ENCODE measurements around the gene MS4A10.

Gene MS4A10

DNA sequence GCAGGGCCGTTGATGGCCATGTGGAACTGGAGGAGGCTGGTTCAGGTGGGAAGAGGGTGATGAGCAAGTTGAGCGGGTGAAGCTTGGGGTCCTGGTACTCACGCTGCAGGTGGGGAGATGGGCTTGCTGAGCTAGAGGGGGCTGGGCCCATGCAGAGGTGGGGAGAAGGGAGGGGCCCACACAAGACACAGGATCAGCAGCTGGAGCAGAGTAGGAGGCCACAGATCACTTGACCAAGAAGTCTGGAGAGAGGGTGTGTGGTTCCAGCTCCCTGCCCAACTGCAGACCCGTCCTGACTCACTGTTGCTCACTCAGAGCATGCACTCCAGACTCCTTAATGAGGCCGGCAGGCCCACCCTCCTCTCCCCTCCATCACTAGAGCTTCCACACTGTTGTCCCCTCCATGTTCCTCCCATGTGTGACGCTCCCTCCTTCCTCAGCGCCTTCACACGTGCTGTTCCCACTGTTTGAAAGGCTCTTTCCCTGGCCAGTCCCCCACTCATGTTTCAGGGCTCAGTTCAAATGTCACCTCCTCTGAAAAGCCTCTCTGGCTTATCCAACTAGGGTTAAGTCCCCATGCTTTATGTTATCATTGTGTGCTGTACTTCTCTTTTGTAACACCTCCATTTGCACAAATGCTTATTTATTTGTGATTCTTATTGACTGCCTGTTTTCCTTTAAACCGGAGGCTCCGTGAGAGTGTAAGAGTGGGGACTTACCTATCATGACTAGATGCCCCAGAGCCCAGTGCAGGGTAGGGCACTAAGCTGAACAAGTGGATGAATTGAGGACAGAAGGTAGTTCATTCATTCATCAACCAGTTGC is 59.1 kb downstream of the MS4A10 start:
- Histone ChIP-seq H3K27ac (peak overlapping the region in 7 of 11 experiments; percentile 13 to 92 (median 87); a peak in 9 of 22 replicates), H3K4me3 (peak overlapping the region; percentile 66 to 98 (median 94))

DNA sequence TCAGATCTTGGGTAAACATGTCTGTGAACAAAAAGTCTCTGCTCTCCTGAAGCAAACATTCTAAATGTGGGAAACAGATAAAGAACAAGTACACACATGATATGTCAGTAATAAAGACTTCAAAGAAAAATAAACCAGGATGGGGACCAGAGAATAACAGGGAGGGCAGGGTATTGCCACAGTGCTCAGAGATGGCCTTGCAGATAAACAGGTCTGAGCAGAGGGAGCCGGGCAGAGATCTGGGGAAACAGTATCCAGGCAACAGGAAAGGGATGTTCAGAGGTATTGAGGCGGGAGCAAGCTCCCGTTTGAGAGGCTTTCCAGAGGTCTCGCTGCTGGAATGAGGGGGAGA is 59.7 kb downstream of the MS4A10 start:
- Histone ChIP-seq H3K4me2 (peak overlapping the region; percentile 88 to 100 (median 98)), H3K4me3 (peak overlapping the region in 9 of 10 experiments; percentile 85 to 98 (median 94); a peak in 16 of 20 replicates), H3K9ac (peak overlapping the region; percentile 4 to 95 (median 87); a peak in 20 of 22 replicates)

More for the DNA sequence above, 59.1 kb downstream of the MS4A10 start:
- no peaks in the 10 kb centered on the region for H3K27me3 ChIP-seq
- no peak for TF ChIP-seq Cebpa-rat (IDR thresholded peaks at IDR 0.05)
- H3K36me3 ChIP-seq = peaks cover 4 to 52% (median 32%) of the 10 kb centered on the region in 11 experiments; a peak in 21 of 22 replicates
- H3K4me2 ChIP-seq = peak overlapping the region; percentile 88 to 100 (median 98)
- peaks cover 57 to 69% (median 64%) of the 10 kb centered on the region in 10 experiments for H3K4me1 ChIP-seq
- peak overlapping the region; percentile 73 to 95 (median 87); a peak in 21 of 22 replicates for H3K9ac ChIP-seq
- H3K9me3 ChIP-seq (replicated peaks in 1 of 11) = no peaks in the 10 kb centered on the region
- H4K20me1 ChIP-seq = peaks cover 0 to 71% (median 56%) of the 10 kb centered on the region in 11 experiments; a peak in 19 of 22 replicates

DNA sequence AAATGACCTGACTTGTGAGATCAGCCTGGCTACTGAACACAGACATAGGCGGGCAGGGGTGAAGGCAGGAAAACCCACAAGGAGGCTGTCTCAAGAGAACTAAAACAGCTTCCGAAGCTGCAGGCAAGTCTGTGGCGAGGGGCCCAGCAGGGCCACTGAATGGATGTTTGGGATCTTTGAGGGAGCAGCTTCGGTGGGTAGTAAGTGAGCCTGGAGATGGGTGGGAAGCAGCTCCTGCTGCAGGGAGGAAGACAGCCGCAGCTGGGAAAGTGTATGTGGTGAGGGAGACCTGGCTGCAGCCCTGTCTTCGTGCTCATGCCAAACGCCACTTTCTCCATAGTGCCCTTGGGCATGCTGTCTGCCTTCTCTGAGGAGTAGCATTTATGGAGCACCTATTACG is 60.2 kb downstream of the MS4A10 start:
- Histone ChIP-seq H4K20me1 (peaks cover 0 to 82% (median 61%) of the 10 kb centered on the region in 11 experiments; a peak in 19 of 22 replicates), H3K27ac (0 out of 22 replicates have a peak overlapping the region, but pooled peaks of 1 of the 11 experiments have one; percentile 32), H3K4me1 (peaks cover 59 to 75% (median 66%) of the 10 kb centered on the region in 10 experiments), H3K9me3 (replicated peaks in 1 of 11) (no peaks in the 10 kb centered on the region), H3K9ac (peak overlapping the region; percentile 4 to 95 (median 87); a peak in 20 of 22 replicates), H3K27me3 (no peaks in the 10 kb centered on the region), H3K4me2 (peak overlapping the region; percentile 88 to 100 (median 98)), H3K36me3 (peaks cover 14 to 63% (median 42%) of the 10 kb centered on the region in 11 experiments), H3K4me3 (peak overlapping the region in 8 of 10 experiments; percentile 85 to 98 (median 94); a peak in 16 of 20 replicates)
- no peak for TF ChIP-seq Cebpa-rat (IDR thresholded peaks at IDR 0.05)

More for the DNA sequence above, 59.7 kb downstream of the MS4A10 start:
- H3K4me1 ChIP-seq = peaks cover 59 to 73% (median 66%) of the 10 kb centered on the region in 10 experiments
- peaks cover 10 to 58% (median 37%) of the 10 kb centered on the region in 11 experiments for H3K36me3 ChIP-seq
- H4K20me1 ChIP-seq = peaks cover 0 to 77% (median 61%) of the 10 kb centered on the region in 11 experiments; a peak in 19 of 22 replicates
- no peaks in the 10 kb centered on the region for H3K27me3 ChIP-seq
- no peak for TF ChIP-seq Cebpa-rat (IDR thresholded peaks at IDR 0.05)
- H3K9me3 ChIP-seq (replicated peaks in 1 of 11) = no peaks in the 10 kb centered on the region
- 0 out of 22 replicates have a peak overlapping the region, but pooled peaks of 1 of the 11 experiments have one; percentile 32 for H3K27ac ChIP-seq

DNA sequence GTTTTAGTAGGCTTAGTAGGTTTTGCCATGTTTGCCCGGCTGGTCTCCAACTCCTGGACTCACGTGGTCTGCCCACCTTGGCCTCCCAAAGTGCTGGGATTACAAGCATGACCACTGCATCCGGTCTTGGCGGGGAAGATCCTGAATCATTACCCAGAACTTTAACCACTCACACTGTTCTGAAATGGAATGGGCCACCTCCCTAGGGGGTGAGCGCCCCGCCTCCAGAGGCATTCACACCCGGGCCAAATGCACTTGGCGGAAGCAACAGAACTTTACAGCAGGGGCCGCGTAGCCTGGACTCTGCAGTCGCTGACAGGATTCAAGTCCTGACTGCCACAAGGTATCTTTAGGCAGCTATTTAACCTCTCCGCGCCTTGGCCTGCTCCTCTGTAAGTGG is 62.1 kb downstream of the MS4A10 start:
- H3K4me2 ChIP-seq = peak overlapping the region; percentile 52 to 93 (median 78); a peak in 20 of 22 replicates

DNA sequence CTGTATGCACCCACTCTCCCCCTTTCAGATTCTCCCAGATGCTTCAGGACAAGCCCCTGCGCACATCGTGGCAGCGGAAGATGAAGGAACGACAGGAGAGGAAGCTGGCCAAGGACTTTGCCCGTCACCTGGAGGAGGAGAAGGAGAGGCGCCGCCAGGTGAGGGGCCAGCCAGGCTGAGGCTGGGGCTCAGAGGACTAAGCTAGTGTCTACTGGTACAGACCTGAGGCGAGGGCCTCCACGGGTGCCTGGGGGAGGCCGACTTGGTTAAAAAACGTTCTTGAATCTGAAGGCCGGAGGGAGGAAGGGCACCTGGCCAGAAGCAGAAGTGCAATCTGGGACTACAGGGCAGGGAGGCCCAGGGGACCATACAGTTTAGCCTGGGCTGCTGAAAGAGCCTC is 62.8 kb downstream of the MS4A10 start:
- H4K20me1 ChIP-seq = peaks cover 0 to 92% (median 61%) of the 10 kb centered on the region in 11 experiments; a peak in 19 of 22 replicates
- H3K27me3 ChIP-seq = no peaks in the 10 kb centered on the region
- peaks cover 40 to 89% (median 68%) of the 10 kb centered on the region in 11 experiments for H3K36me3 ChIP-seq
- peak overlapping the region in 9 of 11 experiments; percentile 34 to 67 (median 47); a peak in 16 of 22 replicates for H3K9ac ChIP-seq
- no peak for TF ChIP-seq Cebpa-rat (IDR thresholded peaks at IDR 0.05)
- H3K4me1 ChIP-seq = peaks cover 48 to 70% (median 60%) of the 10 kb centered on the region in 10 experiments
- H3K9me3 ChIP-seq (replicated peaks in 1 of 11) = peaks cover 0 to 9% (median 5%) of the 10 kb centered on the region in 11 experiments; a peak in 6 of 22 replicates
- peak overlapping the region in 9 of 11 experiments; percentile 7 to 58 (median 32); a peak in 13 of 22 replicates for H3K27ac ChIP-seq
- peak overlapping the region in 4 of 10 experiments; percentile 4 to 28 (median 18); a peak in 4 of 20 replicates for H3K4me3 ChIP-seq
- H3K4me2 ChIP-seq = peak overlapping the region; percentile 52 to 93 (median 78)

More for the DNA sequence above, 62.1 kb downstream of the MS4A10 start:
- peaks cover 51 to 69% (median 59%) of the 10 kb centered on the region in 10 experiments for H3K4me1 ChIP-seq
- no peak for TF ChIP-seq Cebpa-rat (IDR thresholded peaks at IDR 0.05)
- H3K27me3 ChIP-seq = no peaks in the 10 kb centered on the region
- H3K9me3 ChIP-seq (replicated peaks in 1 of 11) = peaks cover 0 to 2% (median 0%) of the 10 kb centered on the region in 11 experiments; a peak in 2 of 22 replicates
- H3K4me3 ChIP-seq = peak overlapping the region in 2 of 10 experiments; percentile 25 to 28; a peak in 2 of 20 replicates
- peaks cover 34 to 83% (median 62%) of the 10 kb centered on the region in 11 experiments for H3K36me3 ChIP-seq
- H4K20me1 ChIP-seq = peaks cover 0 to 98% (median 61%) of the 10 kb centered on the region in 11 experiments; a peak in 19 of 22 replicates
- H3K9ac ChIP-seq = peak overlapping the region in 6 of 11 experiments; percentile 34 to 67 (median 61); a peak in 9 of 22 replicates
- H3K27ac ChIP-seq = peak overlapping the region in 4 of 11 experiments; percentile 21 to 58 (median 44); a peak in 3 of 22 replicates

DNA sequence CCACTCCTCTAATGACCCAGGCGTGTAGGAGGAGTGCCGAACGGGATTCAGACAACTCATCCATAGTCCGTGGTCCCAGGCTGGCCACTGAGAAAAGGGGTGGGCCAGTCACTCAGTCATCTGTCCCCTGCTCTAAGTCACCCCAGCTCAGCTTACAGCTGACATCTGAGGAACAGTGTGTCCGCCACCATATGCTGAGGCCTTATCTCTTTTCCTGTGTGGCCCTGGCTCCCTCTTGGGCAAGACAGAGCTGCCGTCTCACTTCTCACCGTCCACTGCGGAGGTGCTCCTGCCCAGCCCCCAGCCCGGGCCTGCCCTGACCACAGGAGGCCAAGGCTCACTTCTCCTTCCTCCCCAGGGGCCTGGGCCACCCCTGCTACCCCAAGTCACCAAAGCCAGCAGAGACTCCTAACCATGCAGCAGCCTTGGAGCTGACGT is 63.6 kb downstream of the MS4A10 start:
- H3K27ac ChIP-seq = peak overlapping the region in 9 of 11 experiments; percentile 7 to 58 (median 32); a peak in 15 of 22 replicates
- H3K4me3 ChIP-seq = peak overlapping the region in 2 of 10 experiments; percentile 4 to 25; a peak in 1 of 20 replicates
- peak overlapping the region in 10 of 11 experiments; percentile 23 to 67 (median 46); a peak in 18 of 22 replicates for H3K9ac ChIP-seq
- peaks cover 0 to 12% (median 5%) of the 10 kb centered on the region in 11 experiments; a peak in 6 of 22 replicates for H3K9me3 ChIP-seq (replicated peaks in 1 of 11)
- peaks cover 0 to 89% (median 54%) of the 10 kb centered on the region in 11 experiments; a peak in 19 of 22 replicates for H4K20me1 ChIP-seq
- H3K4me2 ChIP-seq = peak overlapping the region; percentile 52 to 93 (median 78)
- H3K4me1 ChIP-seq = peaks cover 43 to 73% (median 62%) of the 10 kb centered on the region in 10 experiments
- H3K36me3 ChIP-seq = peaks cover 43 to 96% (median 76%) of the 10 kb centered on the region in 11 experiments
- no peak for TF ChIP-seq Cebpa-rat (IDR thresholded peaks at IDR 0.05)
- H3K27me3 ChIP-seq = no peaks in the 10 kb centered on the region

DNA sequence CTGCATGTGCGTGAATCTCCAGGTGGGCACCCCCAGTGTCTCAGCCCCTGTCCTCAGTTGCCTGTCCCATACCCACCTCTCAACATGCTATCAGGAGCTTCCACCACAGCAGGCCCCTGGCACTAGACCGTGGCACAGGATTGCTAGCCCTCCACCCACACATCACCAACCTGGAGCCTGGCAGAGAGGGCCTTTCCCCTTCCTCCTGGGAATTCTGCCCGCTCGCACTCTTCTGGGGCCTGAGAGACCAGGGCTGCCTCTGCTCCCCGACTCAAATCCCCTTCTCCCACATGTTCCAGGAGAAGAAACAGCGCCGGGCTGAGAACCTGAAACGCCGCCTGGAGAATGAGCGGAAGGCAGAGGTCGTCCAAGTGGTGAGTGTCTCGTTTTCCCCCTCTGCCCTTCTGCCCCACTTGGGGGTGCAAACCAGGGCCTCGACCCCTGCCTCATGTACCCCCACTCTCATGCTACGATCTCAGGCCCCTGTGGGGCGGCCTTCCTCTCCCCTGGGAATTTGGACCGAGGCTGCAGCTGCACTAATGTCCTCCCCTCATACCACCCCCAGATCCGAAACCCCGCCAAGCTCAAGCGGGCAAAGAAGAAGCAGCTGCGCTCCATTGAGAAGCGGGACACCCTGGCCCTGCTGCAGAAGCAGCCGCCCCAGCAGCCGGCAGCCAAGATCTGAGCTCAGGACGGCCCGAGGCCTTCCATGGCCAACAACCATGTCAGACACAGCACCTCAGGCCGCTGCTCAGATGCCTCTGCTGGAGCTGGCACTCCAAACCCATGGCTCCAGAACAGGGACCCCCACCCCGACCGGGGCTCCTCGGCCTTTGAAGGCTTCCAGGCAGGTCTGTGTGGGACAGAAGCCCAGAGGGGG is 64.7 kb downstream of the MS4A10 start:
- H3K4me3 ChIP-seq = no peak overlapping the region
- H3K27me3 ChIP-seq = no peaks in the 10 kb centered on the region
- TF ChIP-seq Cebpa-rat (IDR thresholded peaks at IDR 0.05) = no peak
- H3K27ac ChIP-seq = no peak overlapping the region
- 0 out of 22 replicates have a peak overlapping the region, but pooled peaks of 1 of the 11 experiments have one; percentile 37 for H3K9ac ChIP-seq
- H3K9me3 ChIP-seq (replicated peaks in 1 of 11) = peaks cover 0 to 12% (median 5%) of the 10 kb centered on the region in 11 experiments; a peak in 6 of 22 replicates
- H3K36me3 ChIP-seq = peaks cover 43 to 88% (median 75%) of the 10 kb centered on the region in 11 experiments
- peaks cover 0 to 79% (median 43%) of the 10 kb centered on the region in 11 experiments; a peak in 19 of 22 replicates for H4K20me1 ChIP-seq
- peaks cover 42 to 73% (median 62%) of the 10 kb centered on the region in 10 experiments for H3K4me1 ChIP-seq
- H3K4me2 ChIP-seq = peak overlapping the region in 3 of 11 experiments; percentile 85 to 91 (median 88); a peak in 3 of 22 replicates

Measured in BLaER1 treated with 17β-estradiol and CSF1 and Interleukin-3, amounts not matched to agents 10 nM and 100 nM (cell line).